HG03108 (cell line): ENCODE measurements around the gene ARHGEF12.

ENCODE experiments used
- ATAC-seq: cut with Tn5 transposase; IDR thresholded peaks from one replicate; pipeline ENCODE4 v1.9.1; 2021; ENCODE audit warnings: moderate library complexity; ENCODE audit not compliant: unreplicated experiment

ARHGEF12 gene

DNA sequence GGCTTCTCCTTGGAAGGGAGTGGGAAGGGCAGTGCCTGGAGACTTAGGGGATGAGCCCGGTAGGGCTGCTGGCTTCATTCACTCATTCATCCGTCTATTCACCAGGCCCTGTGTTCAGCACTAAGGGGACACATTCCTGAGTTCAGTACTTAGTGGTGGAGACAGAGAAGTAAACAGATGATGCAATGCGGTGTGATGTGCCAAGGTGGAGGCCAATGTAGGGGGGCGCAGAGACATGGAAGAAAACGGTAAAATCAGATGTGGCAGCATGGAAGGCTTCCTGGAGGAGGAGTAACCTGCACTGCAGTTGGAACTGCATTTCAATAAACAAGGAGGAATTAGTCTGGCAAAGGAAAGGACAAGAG, 196.6 kb downstream of the ARHGEF12 start:
- ATAC-seq = no peak

DNA sequence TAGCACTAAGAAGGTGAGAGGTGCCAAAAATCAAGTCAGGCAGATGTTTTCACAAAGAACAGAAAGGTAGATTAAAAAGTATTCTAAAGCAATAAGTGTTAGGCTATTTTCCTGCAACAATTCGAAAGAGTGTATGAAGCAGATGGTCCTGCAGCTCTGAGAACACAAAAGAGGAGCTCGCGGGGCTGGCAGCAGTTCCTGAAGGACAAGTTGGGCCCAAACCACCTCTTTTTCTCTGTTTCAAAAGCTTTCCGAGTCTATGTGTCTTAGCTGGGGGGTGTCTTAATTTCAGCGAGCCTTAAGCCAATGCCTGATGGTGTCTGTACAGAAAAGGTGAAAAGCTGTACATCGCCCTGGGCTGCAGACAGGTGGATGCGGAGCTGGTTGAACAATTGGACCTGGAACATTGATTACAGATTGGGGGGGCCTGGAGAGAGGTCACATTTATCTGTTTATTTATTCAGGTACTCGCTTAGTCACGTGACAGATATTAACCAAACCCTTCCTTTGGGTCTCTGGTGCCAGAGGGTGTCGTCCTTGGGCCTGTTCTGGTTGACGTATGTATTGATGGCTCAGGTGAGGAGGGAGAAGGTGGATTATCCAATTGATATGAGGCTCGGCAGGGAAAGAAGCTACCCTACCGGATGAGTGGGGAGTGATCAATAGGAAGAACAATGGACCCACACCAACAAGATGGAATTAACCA, 200.0 kb downstream of the ARHGEF12 start:
- no peak for ATAC-seq

DNA sequence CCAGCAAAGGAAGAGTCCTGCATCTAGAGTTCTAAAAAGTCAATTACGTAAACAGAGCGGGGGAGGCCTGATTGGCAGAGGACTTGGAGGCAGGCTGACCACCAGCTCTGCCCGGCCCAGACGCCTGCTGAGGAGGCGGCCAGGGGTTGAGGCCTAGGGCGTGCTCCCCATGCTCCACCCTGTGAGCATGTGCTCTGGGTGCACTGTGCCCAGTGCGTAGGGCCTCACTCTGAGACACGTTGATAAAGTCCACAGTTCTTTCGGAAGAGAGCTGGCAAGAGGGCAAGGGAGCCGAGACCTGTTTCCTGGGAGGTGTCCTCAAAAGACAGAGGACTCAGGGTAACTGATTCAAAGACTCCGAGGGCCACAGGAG, 200.6 kb downstream of the ARHGEF12 start:
- no peak for ATAC-seq

DNA sequence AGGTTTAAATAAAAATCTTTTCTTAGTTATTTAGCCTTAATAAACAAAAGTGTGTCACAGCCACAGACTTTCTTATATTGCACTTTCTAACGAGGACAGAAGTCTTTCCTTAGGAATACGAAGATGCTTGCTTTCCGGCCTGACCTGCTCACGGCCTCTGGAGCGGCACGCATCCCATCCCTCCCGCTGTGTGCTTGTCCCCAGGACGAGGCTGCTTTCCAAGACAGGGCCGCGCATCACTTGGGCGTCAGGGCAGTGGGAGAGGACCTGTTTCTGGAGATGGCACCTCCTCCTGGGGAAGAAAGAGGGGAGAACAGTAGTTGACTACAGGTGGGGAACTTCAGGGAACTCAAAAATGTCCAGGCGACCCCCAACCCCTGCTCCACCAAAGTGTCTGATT, 201.8 kb downstream of the ARHGEF12 start:
- ATAC-seq = no peak

DNA sequence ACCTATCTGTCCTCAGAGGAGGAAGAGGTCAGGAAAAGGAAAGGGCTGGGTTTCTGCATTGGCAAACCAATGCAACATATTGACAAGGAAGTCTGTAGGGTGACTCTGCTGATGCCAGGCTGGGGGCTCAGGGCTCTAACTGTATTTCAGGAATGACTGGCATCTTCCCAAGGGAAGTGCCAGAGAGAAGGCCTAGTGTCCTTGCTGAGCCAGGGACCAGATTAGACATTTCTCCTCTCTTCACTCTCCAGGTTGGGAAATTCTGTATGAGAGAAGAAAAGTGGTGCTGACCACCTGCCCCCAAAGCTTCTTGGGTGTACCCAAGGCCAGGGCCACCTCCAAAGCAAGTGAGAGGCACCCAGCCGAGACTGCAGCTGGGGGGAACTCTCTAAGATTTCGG, 202.5 kb downstream of the ARHGEF12 start:
- no peak for ATAC-seq
